AG10803 (cell line): ENCODE measurements around the gene KCNG1.

ENCODE experiments used
- DNase-seq: peaks from one replicate; pipeline ENCODE4 v3.0.0; 2010; ENCODE audit warnings: low read depth
- H3K4me3 ChIP-seq: 2 replicates; pipeline ENCODE4 v1.5.1; 2011; ENCODE audit warnings: mild to moderate bottlenecking, low read length, control low read depth
- CTCF ChIP-seq: conservative IDR thresholded peaks from 2 replicates; pipeline ENCODE4 v1.5.1; 2011; ENCODE audit warnings: mild to moderate bottlenecking, low read length, control low read depth, inconsistent platforms

The KCNG1 gene

GRCh38 chr20:50993876-50994275, 29.0 kb downstream of the KCNG1 start:
- DNase-seq, result no peak
- no peak for TF ChIP-seq CTCF
- no peak overlapping the region for H3K4me3 ChIP-seq

GRCh38 chr20:50992733-50993457, 30.0 kb downstream of the KCNG1 start:
- peak; percentile 67 for DNase-seq
- TF ChIP-seq CTCF, result peak; percentile 78
- no peak overlapping the region for H3K4me3 ChIP-seq

GRCh38 chr20:50992336-50992732, 30.6 kb downstream of the KCNG1 start:
- no peak for TF ChIP-seq CTCF
- no peak overlapping the region for H3K4me3 ChIP-seq
- DNase-seq, result no peak

GRCh38 chr20:50991076-50991475, 31.8 kb downstream of the KCNG1 start:
- H3K4me3 ChIP-seq, result no peak overlapping the region
- no peak for TF ChIP-seq CTCF
- DNase-seq, result no peak

GRCh38 chr20:50987493-50988210, 35.3 kb downstream of the KCNG1 start:
- DNase-seq, result peak; percentile 86
- no peak overlapping the region for H3K4me3 ChIP-seq
- peak; percentile 95 for TF ChIP-seq CTCF

- TF ChIP-seq CTCF, result no peak
- DNase-seq, result no peak
- H3K4me3 ChIP-seq, result no peak overlapping the region
Measured at GRCh38 chr20:50983321-50983720, 39.6 kb downstream of the KCNG1 start.

- no peak overlapping the region for H3K4me3 ChIP-seq
- peak; percentile 71 for DNase-seq
- TF ChIP-seq CTCF, result no peak
Measured at GRCh38 chr20:50982363-50982762, 40.5 kb downstream of the KCNG1 start.
